Activated CD4-positive, alpha-beta T cell treated with anti-CD3 and anti-CD28 coated beads, Interleukin-2, amount 50 U/mL, for 1 hour (primary cell): ENCODE measurements around the gene PYY.
"Not testable (repeated sequence)": the region's sequence is repeated elsewhere in the genome, so short reads cannot be mapped to it uniquely, and the experiment has no call there.

Experiments used
- DNase-seq: peaks from one replicate; pipeline ENCODE4 v3.0.0-alpha.2; 2020

PYY gene

DNA sequence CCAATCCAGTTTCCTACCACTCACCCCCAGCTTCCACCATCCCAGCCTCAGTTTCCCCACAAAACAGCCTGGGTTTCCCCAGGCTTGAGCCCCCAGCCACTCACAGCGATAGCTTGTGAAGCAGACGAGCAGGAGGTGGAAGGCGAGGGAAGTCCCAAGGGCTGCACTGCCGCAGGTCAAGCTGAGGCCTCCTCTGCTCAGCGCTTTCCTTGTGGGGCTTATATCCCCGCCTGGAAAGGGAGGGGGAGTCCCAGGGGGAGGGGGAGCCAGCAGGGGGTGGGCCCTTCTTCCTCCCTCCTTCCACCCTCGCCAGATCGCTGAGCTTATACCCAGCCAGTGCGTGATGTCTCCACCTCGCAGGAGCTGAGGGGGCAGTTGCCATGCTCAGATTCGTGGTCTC lies at the start of gene PYY:
Gene PYY (minus strand): TSS at position 195 of the 400 bp plus-strand sequence. CDS start 457 bp downstream, outside the sequence.
- DNase-seq, result no peak

DNA sequence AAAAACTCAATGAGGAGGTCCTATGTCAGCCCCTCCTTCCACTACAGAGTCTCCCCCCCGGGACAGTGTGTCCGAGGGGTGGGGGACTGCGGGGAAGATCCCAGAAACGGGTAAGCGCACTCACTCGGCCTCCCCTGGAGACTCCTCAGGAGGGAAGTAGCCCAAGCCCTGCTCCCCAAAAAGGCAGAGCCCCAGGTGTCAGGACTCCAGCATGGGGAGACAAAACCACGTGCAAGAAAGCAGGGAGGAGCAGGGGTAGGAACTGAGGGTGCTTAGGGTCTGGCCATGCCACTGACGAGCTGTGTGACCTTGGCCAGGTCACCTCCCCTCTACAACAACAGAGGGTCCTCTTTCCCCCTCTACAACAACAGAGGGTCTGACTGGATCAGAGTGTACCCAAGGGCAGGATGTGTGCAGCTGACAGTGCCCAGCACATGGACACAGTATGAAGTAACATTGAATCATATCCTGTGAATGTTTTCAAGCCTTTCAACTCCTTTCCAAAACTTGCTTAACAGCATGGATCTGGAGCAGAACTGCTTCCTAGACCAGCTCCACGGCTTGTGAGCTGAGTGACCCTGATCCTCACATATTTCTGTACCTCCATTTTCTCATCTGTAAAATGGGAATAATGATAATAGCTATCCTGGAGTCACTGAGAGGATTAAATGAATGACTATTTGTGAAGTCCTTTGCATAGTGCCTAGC lies 48.6 kb upstream of the PYY start:
- no peak for DNase-seq

GRCh38 chr17:44001461-44001920 lies 47.8 kb upstream of the PYY start:
- DNase-seq, result no peak

DNA sequence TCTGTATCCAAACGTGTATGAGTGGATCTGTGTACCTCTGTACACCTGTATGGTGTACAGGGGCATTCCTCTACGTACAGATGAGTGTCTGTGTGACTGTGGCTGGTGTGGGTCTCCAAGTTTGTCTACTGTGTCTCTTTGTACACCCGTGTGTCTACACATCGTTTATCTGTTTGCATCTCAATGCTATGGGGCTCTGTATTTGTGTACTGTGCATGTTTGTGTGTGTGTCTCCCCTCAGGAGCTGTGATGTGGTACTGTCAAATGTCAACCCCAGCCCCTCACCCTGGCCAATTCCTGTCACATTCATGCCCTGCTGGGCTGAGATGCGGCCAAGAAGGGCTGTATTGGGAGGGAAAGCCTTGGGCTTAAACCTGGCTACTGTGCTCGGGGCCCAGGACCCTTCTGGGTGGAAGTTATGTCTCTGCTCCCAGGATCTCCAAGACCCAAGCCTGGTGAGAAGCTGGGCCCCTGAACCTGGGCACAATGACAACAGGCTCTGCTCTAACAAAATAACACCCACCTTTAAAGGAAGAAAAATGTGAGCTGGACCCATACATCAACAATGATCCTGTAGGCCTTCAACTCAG lies 47.2 kb upstream of the PYY start:
- no peak for DNase-seq

- DNase-seq, result no peak
These were observed 46.6 kb upstream of the PYY start for GRCh38 chr17:44000141-44000860.

DNA sequence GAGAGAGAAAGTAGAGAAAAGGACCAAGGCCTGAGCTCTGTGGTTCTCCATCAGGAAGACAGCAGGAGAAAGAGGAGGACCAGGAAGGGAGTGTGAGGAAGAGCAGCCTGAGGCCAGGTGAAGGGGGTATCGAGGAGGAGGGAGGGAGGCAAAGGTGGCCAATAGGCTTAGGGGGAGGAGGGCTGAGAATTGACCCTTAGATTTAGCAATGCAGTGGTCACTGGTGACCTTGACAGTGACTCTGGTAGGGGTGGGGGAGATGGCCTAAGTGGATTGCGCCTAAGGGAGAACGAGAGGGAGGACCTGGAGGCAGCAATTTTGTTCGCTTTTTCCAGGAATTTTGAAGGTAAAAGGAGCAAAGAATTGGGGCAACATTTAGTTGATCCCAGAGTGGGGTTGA lies 45.3 kb upstream of the PYY start:
- no peak for DNase-seq

GRCh38 chr17:43998552-43998951 lies 44.8 kb upstream of the PYY start:
- DNase-seq, result no peak

DNA sequence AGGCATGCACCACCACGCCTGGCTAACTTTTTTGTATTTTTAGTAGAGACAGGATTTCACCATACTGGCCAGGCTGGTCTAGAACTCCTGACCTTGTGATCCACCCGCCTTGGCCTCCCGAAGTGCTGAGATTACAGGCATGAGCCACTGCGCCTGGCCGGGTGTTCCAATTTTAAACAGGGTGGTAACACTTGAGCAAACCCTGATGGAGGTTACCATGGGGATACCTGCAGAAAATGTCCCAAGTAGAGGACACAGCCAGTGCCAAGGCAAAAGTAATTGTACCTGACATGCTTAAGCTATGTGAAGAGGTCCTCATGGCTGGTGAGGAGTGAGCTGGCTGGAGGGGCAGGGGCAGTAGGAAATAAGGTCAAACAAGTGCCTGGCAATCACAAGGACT lies 43.4 kb upstream of the PYY start:
- DNase-seq, result not testable (repeated sequence)

DNA sequence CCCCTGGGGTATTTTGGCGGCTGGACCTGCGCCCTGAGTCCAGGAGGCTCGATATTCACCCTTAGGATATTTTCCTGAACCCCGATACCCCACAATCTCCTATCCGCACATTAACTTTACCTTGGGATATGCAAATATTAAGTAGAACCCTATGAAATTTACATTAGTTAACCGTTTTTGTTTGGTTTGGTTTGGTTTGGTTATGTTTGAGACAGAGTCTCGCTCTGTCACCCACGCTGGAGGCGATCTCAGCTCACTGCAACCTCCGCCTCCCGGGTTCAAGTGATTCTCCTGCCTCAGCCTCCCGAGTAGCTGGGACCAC lies 41.4 kb upstream of the PYY start:
- no peak for DNase-seq

DNA sequence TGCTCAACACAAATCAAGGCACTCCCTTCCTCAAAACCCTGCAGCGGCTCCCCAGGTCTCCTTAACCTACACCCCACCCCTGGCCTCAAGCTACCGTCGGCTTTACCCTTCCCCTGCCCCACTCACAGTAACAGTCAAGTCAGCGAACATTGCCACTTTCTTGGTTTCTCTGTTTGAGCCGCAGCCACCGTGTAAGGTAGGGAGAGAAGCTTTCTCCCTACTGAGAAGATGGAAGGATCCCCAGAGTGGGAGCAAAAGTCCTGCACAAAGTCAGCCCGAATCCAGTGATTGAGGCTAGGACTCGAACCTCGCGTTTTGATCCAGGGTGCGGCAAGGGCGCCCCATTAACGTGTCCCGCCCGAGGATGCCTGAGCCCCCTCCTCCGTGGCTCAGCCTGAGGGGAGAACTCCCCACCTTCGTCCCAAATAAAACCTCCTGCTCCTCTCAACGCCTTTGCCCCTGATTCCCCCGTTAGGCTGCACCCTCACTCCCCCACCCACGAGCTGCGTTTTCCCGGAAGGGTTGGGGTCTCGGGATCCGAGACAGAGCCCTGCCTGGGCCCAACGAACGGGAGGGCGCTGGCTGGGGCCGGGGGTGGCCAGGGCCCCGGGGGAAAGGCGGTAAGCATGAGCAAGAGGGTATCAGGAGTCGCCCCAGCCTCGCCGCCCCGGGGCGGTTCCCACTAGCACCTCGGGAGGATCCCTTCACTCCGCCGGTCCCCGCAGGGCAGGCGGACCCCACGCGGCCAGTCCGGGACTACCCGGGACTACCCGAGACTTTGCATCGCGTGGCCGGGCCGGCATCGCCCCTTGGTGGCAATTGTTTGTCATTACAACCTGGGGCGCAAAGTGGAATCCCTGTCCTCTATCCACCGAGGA lies 40.8 kb upstream of the PYY start:
- DNase-seq, result peak; percentile 65

DNA sequence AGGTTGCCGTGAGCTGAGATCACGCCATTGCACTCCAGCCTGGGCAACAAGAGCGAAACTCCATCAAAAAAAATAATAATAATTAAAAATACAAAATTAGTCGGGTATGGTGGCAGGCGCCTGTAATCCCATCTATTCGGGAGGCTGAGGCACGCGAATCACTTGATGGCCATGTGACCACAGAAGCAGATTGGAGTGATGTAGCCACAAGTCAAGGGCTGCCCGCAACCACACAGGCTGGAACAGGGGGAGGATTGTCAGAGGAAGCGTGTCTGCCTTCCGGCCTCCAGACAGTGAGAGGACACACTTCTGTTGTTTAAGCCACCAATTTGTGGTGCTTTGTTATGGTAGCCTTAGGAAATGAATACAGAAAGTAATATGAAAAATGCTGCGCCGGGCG lies 38.9 kb upstream of the PYY start:
- no peak for DNase-seq

- no peak for DNase-seq
These were observed 34.6 kb upstream of the PYY start for GRCh38 chr17:43988301-43988700.

DNA sequence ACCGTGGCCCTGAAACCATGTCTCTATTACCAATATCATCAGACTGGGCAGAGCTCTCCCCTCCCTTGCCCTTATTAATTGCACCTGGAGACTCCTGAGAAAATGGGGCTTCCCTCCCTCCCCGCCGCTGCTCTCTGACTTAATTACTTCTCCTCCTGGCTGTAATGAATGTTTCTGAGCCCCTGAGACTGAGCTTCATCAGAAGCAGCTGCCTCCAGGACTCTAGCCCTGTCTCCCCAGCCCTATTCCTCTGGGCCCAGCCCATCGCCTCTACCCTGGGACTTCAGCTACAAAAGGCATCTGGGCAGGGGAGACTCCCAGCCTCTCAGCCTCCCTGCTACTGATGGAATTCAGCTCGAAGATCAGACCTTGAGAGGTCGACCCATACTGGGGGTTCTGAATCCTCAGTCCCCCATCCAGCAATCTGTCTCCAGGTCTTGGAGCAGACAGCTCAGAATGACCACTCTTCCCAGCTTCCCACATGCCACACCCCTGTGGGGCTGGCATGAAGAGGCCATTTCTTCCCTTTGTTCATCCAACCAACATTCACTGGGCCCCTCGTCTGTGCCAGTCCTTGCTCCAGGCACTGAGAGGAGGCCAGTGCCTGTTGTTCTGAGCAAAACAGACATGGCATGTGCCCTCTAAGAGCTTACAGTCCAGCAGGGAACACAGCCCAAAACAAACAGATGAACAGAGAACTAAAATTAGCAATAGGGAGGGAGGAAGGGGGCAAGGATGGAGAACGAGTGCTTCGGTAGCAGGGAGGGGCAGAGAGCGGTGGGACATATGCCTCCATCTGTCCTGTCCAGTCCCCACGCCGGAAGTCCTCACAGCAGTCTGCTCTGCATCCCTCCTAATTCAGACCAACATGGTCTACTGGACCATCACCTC lies 33.6 kb upstream of the PYY start:
- DNase-seq, result no peak

GRCh38 chr17:43986225-43986981 lies 32.7 kb upstream of the PYY start:
- no peak for DNase-seq

GRCh38 chr17:43984521-43984920 lies 30.8 kb upstream of the PYY start:
- no peak for DNase-seq

DNA sequence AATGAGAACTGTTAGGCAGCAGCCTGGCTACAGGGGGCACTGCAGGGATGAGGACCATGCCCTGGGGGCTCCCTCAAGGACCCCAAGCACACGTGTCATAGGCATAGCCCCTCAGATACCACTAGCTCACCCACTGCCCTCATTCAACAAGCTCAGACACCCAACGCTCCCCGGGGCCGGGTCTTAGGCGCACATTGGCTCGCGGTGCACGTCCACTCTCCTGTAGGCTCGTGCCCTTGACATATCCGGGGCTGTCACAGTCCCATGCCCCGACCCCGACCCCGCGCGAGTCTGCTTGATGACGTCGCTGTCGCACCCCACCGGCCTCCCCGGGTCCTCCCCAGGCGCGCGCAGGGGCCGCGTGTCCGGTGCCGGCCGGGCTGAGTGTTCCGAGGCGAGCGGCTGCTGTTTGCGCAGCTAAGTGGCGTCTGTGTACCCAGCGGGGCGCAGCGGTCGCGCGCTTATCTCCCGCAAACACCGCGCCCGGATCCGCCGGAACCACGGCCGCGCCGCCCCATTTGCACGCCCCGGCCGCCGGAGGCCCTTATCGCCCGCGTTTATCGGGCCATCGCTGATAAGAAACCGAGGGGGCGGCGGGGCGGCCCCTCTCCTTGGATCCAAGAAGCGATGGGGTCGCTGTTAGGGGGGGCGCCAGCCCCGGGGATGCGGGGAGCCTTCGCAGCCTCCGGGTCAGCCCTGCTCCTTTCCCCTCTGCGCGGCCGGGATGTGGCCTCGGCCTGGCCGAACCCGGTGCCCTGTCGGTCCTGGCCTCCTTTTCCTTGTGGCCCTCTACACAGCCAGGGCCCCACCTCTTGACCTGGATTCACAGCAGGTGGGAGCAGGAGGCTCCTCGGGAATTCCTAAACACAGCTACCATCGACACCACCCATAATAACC lies 30.0 kb upstream of the PYY start:
- DNase-seq, result peak; percentile 3

DNA sequence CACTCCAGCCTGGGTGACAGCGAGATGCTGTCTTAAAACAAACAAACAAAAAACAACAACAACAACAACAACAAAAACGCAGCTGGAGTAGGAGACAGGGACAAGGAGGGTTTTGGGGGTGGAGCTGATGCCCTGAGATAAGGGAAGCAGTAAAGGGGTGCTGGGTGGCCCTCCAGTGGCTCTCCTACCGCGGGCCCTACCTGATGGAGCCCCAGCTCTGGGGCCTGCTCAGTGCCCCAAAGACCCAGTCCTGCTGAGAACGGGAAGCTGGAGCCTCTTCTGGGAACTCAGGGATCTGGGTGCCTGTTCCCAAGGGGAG lies 29.4 kb upstream of the PYY start:
- no peak for DNase-seq

- no peak for DNase-seq
These were observed 28.4 kb upstream of the PYY start for GRCh38 chr17:43982171-43982570.

DNA sequence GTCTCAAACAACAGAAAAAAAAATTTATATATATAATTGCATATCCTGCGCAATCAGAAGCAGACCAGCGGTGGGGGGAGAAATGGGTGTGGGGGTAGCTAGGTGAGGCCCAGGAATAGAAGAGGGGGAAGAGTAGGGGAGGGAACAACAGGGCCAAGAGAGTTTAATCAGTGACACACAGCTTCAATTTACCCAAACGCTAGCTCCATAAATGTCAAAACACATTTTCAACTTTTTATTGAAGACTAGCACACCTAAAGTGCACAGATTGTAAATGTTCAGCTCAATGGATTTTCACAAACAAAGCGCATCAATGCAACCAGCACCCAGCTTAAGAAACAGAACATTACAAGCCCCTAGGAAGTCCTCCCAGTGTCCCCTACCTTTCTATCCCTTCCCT lies 25.9 kb upstream of the PYY start:
- no peak for DNase-seq

DNA sequence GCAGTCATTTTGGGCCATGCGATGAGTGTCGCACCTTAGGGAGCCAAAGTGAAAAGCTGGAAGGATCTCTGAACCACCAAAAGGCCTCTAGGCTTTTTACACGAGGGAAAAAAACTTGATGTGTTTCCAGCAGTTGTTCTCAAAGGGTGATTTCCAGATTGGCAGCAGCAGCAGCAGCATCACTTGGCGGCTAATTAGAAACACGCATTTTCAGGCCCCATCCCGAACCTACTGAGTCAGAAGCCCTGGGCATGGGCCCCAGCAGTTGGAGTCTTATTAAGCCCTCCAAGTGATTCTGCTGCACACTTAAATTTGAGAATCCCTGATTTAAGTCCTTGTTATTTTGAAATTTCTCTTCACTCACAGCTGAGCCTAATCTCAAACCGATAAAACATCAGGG lies 25.3 kb upstream of the PYY start:
- DNase-seq, result no peak

DNA sequence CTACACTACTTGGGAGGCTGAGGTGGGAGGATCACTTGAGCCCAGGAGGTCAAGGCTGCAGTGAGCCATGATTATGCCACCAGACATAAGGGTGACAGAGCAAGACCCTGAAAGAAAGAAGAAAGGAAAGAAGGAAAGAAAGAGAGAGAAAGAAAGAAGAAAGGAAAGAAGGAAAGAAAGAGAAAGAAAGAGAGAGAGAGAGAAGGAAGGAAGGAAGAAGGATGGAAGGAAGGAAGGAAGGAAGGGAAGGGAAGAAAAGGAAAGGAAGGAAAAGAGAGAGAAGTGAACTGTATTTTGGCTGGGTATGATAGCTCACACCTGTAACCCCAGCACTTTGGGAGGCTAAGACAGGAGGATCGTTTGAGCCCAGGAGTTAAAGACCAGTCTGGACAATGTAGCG lies 24.3 kb upstream of the PYY start:
- DNase-seq, result no peak
